Measurements from ENCODE around the gene TP53BP1. TPM values are rescaled to one million over a fixed set of nuclear protein-coding genes. Genes with fewer than 3 reads are reported as not detected.

TP53BP1 gene
- total and polyA plus RNA-seq, 2 experiments from 2014 or later, result 16.6 to 46.8 TPM

GRCh38 chr15:43360821-43361220 is 132.1 kb downstream of the TP53BP1 start:
- no peaks in the 10 kb centered on the region for H3K9me2 ChIP-seq (replicated peaks; ENCODE audit: insufficient read depth)
- H3K27ac ChIP-seq, result no peak overlapping the region
- peaks cover 28% of the 10 kb centered on the region for H3K9me3 ChIP-seq (ENCODE audit: low read depth)
- H3K36me3 ChIP-seq (replicated peaks; ENCODE audit: insufficient read depth, low read depth), result peaks cover 34% of the 10 kb centered on the region
- H2AFZ ChIP-seq, result no peak overlapping the region
- no peak for DNase-seq (ENCODE audit: low spot score)
- no peak overlapping the region for H3K4me3 ChIP-seq
- no peaks in the 10 kb centered on the region for H4K20me1 ChIP-seq (ENCODE audit: insufficient read depth, poor library complexity, severe bottlenecking)
- H3K79me2 ChIP-seq, result peaks cover 12% of the 10 kb centered on the region
- H3K27me3 ChIP-seq, result no peaks in the 10 kb centered on the region
- WGBS (ENCODE audit: low lambda C conversion rate, missing lambda C conversion rate), result 80% methylated on average over 4 of the region's 4 CpGs
- H3K4me2 ChIP-seq, result no peak overlapping the region
- TF ChIP-seq EZH2 (IDR thresholded peaks at IDR 0.05; ENCODE audit: borderline replicate concordance), result no peak
- no peak for TF ChIP-seq EZH2phosphoT487 (IDR thresholded peaks at IDR 0.05; ENCODE audit: low read depth, severe bottlenecking, unreplicated experiment)
- no peak for TF ChIP-seq CTCF (IDR thresholded peaks at IDR 0.05; ENCODE audit: poor library complexity)
- H3K4me1 ChIP-seq (ENCODE audit: insufficient read depth), result no peaks in the 10 kb centered on the region

Other genes starting within 250 kb of the TP53BP1 start
- gene TGM5, start 226.2 kb downstream of the TP53BP1 start, total RNA-seq, result not detected in 2 replicates
- gene TGM5, start 226.2 kb downstream of the TP53BP1 start, polyA plus RNA-seq, result not detected in 2 replicates
- not detected in 2 replicates for gene TGM7, start 190.9 kb downstream of the TP53BP1 start, total RNA-seq
- not detected in 2 replicates for gene TGM7, start 190.9 kb downstream of the TP53BP1 start, polyA plus RNA-seq
- 9.1 and 12.6 TPM in 2 replicates for gene LCMT2, start 162.6 kb downstream of the TP53BP1 start, total RNA-seq
- 6.1 and 6.3 TPM in 2 replicates for gene LCMT2, start 162.6 kb downstream of the TP53BP1 start, polyA plus RNA-seq
- gene ZSCAN29, start 122.1 kb downstream of the TP53BP1 start, total RNA-seq, result 29.8 and 30.3 TPM in 2 replicates
- 6.1 and 9.8 TPM in 2 replicates for gene ZSCAN29, start 122.1 kb downstream of the TP53BP1 start, polyA plus RNA-seq
- gene TUBGCP4, start 122.1 kb downstream of the TP53BP1 start, total RNA-seq, result 12.0 and 13.4 TPM in 2 replicates
- 9.5 and 17.2 TPM in 2 replicates for gene TUBGCP4, start 122.1 kb downstream of the TP53BP1 start, polyA plus RNA-seq
- 6.7 and 9.5 TPM in 2 replicates for gene MAP1A, start 24.5 kb upstream of the TP53BP1 start, total RNA-seq
- 7.2 and 7.3 TPM in 2 replicates for gene MAP1A, start 24.5 kb upstream of the TP53BP1 start, polyA plus RNA-seq
- 15.1 and 20.8 TPM in 2 replicates for gene PPIP5K1, start 97.1 kb upstream of the TP53BP1 start, total RNA-seq
- 6.5 and 7.3 TPM in 2 replicates for gene PPIP5K1, start 97.1 kb upstream of the TP53BP1 start, polyA plus RNA-seq
- gene CKMT1B, start 100.9 kb upstream of the TP53BP1 start, total RNA-seq, result 4.3 and 5.3 TPM in 2 replicates
- 4.1 and 7.8 TPM in 2 replicates for gene CKMT1B, start 100.9 kb upstream of the TP53BP1 start, polyA plus RNA-seq
- 0.23 and 0.44 TPM in 2 replicates for gene STRC, start 125.6 kb upstream of the TP53BP1 start, total RNA-seq
- 0.47 and 2.0 TPM in 2 replicates for gene STRC, start 125.6 kb upstream of the TP53BP1 start, polyA plus RNA-seq
- gene CATSPER2, start 155.7 kb upstream of the TP53BP1 start, total RNA-seq, result 0.83 and 3.9 TPM in 2 replicates
- gene CATSPER2, start 155.7 kb upstream of the TP53BP1 start, polyA plus RNA-seq, result 0.99 and 2.1 TPM in 2 replicates
- gene CKMT1A, start 200.7 kb upstream of the TP53BP1 start, total RNA-seq, result 3.3 and 7.7 TPM in 2 replicates
- 8.2 and 10.2 TPM in 2 replicates for gene CKMT1A, start 200.7 kb upstream of the TP53BP1 start, polyA plus RNA-seq